DND-41 (cell line): ENCODE measurements around the gene MSH3.
A peak's percentile ranks its signal among the peaks of the same experiment; 100 is the strongest.

Source experiments
- ATAC-seq: fragments of 200-7000 bp; cut with Tn5 transposase; 3 replicates; pipeline ENCODE4 v1.9.1; 2021; ENCODE audit warnings: low read depth; ENCODE audit not compliant: insufficient read depth
- DNase-seq: peaks from one replicate; pipeline ENCODE4 v3.0.0-alpha.2; 2020
- H2AFZ ChIP-seq: 2 replicates; pipeline ENCODE4 v1.6.0; 2012; ENCODE audit warnings: low read depth, low read length
- H3K27ac ChIP-seq: 2 replicates; pipeline ENCODE4 v1.5.1; 2012; ENCODE audit warnings: low read length, inconsistent platforms
- H3K27me3 ChIP-seq: fragments of 200-600 bp; sonication (generic); 2 replicates; pipeline ENCODE4 v1.6.0; 2012; ENCODE audit warnings: low read length, mild to moderate bottlenecking, inconsistent platforms; ENCODE audit not compliant: insufficient read depth, poor library complexity
- H3K36me3 ChIP-seq: 2 replicates; pipeline ENCODE4 v1.5.1; 2012; ENCODE audit warnings: low read length, inconsistent platforms; ENCODE audit not compliant: insufficient read depth
- H3K4me1 ChIP-seq: 2 replicates; pipeline ENCODE4 v1.5.1; 2012; ENCODE audit warnings: mild to moderate bottlenecking, low read length; ENCODE audit not compliant: insufficient read depth
- H3K4me2 ChIP-seq: 2 replicates; pipeline ENCODE4 v1.6.0; 2012; ENCODE audit warnings: mild to moderate bottlenecking, moderate library complexity, low read length, inconsistent platforms; ENCODE audit not compliant: insufficient read depth
- H3K4me3 ChIP-seq, 2 experiments: fragments of 200-600 bp in 1 of 2; shearing (Covaris generic) in 1 of 2; 2 replicates each; pipeline ENCODE4 v1.5.1; 2012 to 2016; ENCODE audit warnings: inconsistent platforms in 2 of 2, low read length in 2 of 2, mild to moderate bottlenecking in 2 of 2, low read depth in 1 of 2, moderate library complexity in 1 of 2
- H3K79me2 ChIP-seq: 2 replicates; pipeline ENCODE4 v1.6.0; 2012; ENCODE audit warnings: low read length, inconsistent platforms; ENCODE audit not compliant: insufficient read depth
- H3K9ac ChIP-seq: 2 replicates; pipeline ENCODE4 v1.6.0; 2012; ENCODE audit warnings: low read depth, mild to moderate bottlenecking, inconsistent platforms, low read length, moderate library complexity
- H3K9me3 ChIP-seq: 2 replicates; pipeline ENCODE4 v1.5.1; 2012; ENCODE audit warnings: low read length, moderate library complexity, mild to moderate bottlenecking, inconsistent platforms; ENCODE audit not compliant: insufficient read depth, severe bottlenecking
- H4K20me1 ChIP-seq: 2 replicates; pipeline ENCODE4 v1.6.0; 2012; ENCODE audit warnings: low read length; ENCODE audit not compliant: insufficient read depth
- CTCF ChIP-seq: IDR thresholded peaks from 2 replicates; pipeline ENCODE4 v1.5.1; 2012; ENCODE audit warnings: borderline replicate concordance, low read length, moderate library complexity, mild to moderate bottlenecking; ENCODE audit not compliant: poor library complexity, severe bottlenecking; ENCODE audit errors: extremely low read depth
- EZH2 ChIP-seq: IDR thresholded peaks from 3 replicates; pipeline ENCODE4 v1.6.1; 2012; ENCODE audit warnings: borderline replicate concordance, low read depth, mild to moderate bottlenecking, moderate library complexity, low read length, inconsistent platforms; ENCODE audit not compliant: severe bottlenecking

MSH3 gene

DNA sequence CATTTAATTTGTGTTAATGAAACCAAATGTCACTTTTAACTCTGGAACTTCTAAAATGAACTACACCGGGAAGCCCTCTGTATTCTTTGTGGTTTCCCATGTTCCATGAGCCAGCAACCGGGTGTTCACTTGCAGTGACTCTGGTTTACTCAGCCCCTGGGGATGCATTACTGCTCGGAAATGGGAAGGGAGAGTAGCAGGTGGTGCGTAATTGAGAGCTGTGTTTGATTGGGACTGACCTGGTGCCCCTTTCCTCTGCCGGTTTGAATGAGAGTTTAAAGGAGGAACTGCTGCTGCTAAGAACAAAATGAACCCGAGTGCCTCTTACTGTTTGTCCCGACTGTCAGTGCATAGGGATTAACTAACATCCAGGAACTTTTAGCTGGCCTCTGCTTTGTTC is 100.4 kb downstream of the MSH3 start:
- no peaks in the 10 kb centered on the region for H3K9me3 ChIP-seq
- DNase-seq (peak; percentile 81), ATAC-seq (peak; percentile 81)
- peak overlapping the region; percentile 95 for H3K27ac ChIP-seq
- peaks cover 9% of the 10 kb centered on the region; the same call in 1 of the 2 replicates for H3K36me3 ChIP-seq
- H3K27me3 ChIP-seq: no peaks in the 10 kb centered on the region
- H3K9ac ChIP-seq: peak overlapping the region; percentile 48
- no peaks in the 10 kb centered on the region for H4K20me1 ChIP-seq
- peaks cover 50% of the 10 kb centered on the region for H3K4me1 ChIP-seq
- TF ChIP-seq EZH2 (no peak), CTCF (no peak)
- peak overlapping the region; percentile 68 for H3K4me2 ChIP-seq
- H2AFZ ChIP-seq: peak overlapping the region; percentile 26; the same call in 1 of the 2 replicates
- H3K4me3 ChIP-seq: peak overlapping the region in 1 of 2 experiments; percentile 34; a peak in 2 of 4 replicates
- no peaks in the 10 kb centered on the region for H3K79me2 ChIP-seq

DNA sequence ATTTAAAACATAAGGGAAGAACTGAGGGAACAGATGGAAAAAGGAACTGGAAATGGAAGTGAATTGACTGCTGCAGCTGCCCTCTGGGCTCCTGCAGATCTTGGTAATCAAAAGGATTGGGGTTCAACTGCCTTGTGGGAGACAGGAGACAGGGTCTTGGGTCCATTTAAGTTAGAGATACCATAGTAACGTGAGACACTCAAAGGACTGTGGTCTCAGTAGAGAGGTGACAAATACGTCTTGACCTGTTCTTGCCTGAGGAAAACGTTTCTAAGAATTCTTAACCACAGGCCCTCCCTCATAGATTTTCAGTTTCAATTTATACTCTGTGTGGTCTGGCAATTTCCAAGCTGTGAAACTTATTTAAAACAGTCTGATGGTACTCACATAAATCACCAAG is 101.2 kb downstream of the MSH3 start:
- Histone ChIP-seq H3K9me3 (no peaks in the 10 kb centered on the region), H3K36me3 (peaks cover 9% of the 10 kb centered on the region; the same call in 1 of the 2 replicates), H3K79me2 (no peaks in the 10 kb centered on the region), H3K4me3 (peak overlapping the region in 1 of 2 experiments; percentile 34; a peak in 2 of 4 replicates), H3K4me1 (peaks cover 50% of the 10 kb centered on the region), H4K20me1 (no peaks in the 10 kb centered on the region), H3K27ac (peak overlapping the region; percentile 95), H3K27me3 (no peaks in the 10 kb centered on the region), H2AFZ (no peak overlapping the region), H3K9ac (peak overlapping the region; percentile 48), H3K4me2 (peak overlapping the region; percentile 68)
- no peak for TF ChIP-seq EZH2
- TF ChIP-seq CTCF: no peak
- peak; percentile 61 for DNase-seq
- ATAC-seq: peak; percentile 86

- H3K27me3 ChIP-seq: no peaks in the 10 kb centered on the region
- no peaks in the 10 kb centered on the region for H3K79me2 ChIP-seq
- peak overlapping the region; percentile 48 for H3K9ac ChIP-seq
- 0 out of 2 replicates have a peak overlapping the region, but pooled peaks have one; percentile 0 for H2AFZ ChIP-seq
- no peaks in the 10 kb centered on the region for H4K20me1 ChIP-seq
- ATAC-seq (peak; percentile 33; the same call in 2 of the 3 replicates), DNase-seq (no peak)
- H3K4me1 ChIP-seq: peaks cover 50% of the 10 kb centered on the region
- H3K36me3 ChIP-seq: peaks cover 16% of the 10 kb centered on the region; the same call in 1 of the 2 replicates
- H3K4me2 ChIP-seq: peak overlapping the region; percentile 68
- peak overlapping the region; percentile 95 for H3K27ac ChIP-seq
- no peaks in the 10 kb centered on the region for H3K9me3 ChIP-seq
- H3K4me3 ChIP-seq: no peak overlapping the region
- no peak for TF ChIP-seq EZH2
- peak; percentile 43 for TF ChIP-seq CTCF
Observed at GRCh38 chr5:80756292-80756691, 101.8 kb downstream of the MSH3 start.
